CD4-positive, alpha-beta T cell (primary cell): ENCODE data around the gene ST3GAL2. TPM values are rescaled to one million over a fixed set of nuclear protein-coding genes. Genes with fewer than 3 reads are reported as not detected.
"Not testable (repeated sequence)": the region's sequence is repeated elsewhere in the genome, so short reads cannot be mapped to it uniquely, and the experiment has no call there.

Experiments used
- ATAC-seq: fragments of 200-7000 bp; cut with Tn5 transposase; one replicate; pipeline ENCODE4 v1.10.0; 2022; ENCODE audit warnings: mild to moderate bottlenecking; ENCODE audit not compliant: poor library complexity
- CTCF ChIA-PET: fragments of 350-600 bp; sonication (Branson Sonifier 250); formaldehyde crosslinking; loops from one replicate; lab custom pipeline; 2021; ENCODE audit warnings: antibody characterized with exemption, inconsistent platforms; lab: Charles Lee
- POLR2A ChIA-PET: fragments of 350-600 bp; sonication (Branson Sonifier 250); formaldehyde crosslinking; loops from one replicate; lab custom pipeline; 2021; ENCODE audit warnings: antibody characterized with exemption, inconsistent platforms; lab: Charles Lee
- DNase-seq, 14 experiments: peaks; one replicate each; pipeline ENCODE4 v3.0.0-alpha.2; 2013 to 2020; ENCODE audit warnings: mixed read lengths in 2 of 14
- H3K27ac ChIP-seq, 2 donors: one replicate each; pipeline versions ENCODE4 v1.5.1 to v1.7.0; 2013; ENCODE audit warnings: low read length in 2 of 2, low read depth in 1 of 2, mild to moderate bottlenecking in 1 of 2
- H3K27me3 ChIP-seq, 2 experiments: 1 replicate in 1 of 2; 2 replicates in 1 of 2; pipeline versions ENCODE4 v1.6.1 to v1.7.0; 2013; ENCODE audit warnings: low read length in 2 of 2, control low read depth in 1 of 2, mild to moderate bottlenecking in 1 of 2, moderate library complexity in 1 of 2; ENCODE audit not compliant: insufficient read depth in 2 of 2, control insufficient read depth in 1 of 2
- H3K36me3 ChIP-seq: one replicate; pipeline ENCODE4 v1.6.1; 2013; ENCODE audit warnings: low read length, control low read depth; ENCODE audit not compliant: insufficient read depth
- H3K4me1 ChIP-seq: one replicate; pipeline ENCODE4 v1.6.1; 2013; ENCODE audit warnings: low read length, control low read depth; ENCODE audit not compliant: insufficient read depth
- H3K4me3 ChIP-seq: one replicate; pipeline ENCODE4 v1.5.1; 2013; ENCODE audit warnings: mild to moderate bottlenecking, low read length, moderate library complexity
- H3K9me3 ChIP-seq, 2 experiments: 1 replicate in 1 of 2; 2 replicates in 1 of 2; pipeline versions ENCODE4 v1.6.1 to v1.7.0; 2013; ENCODE audit warnings: low read length in 2 of 2, mild to moderate bottlenecking in 2 of 2, control low read depth in 1 of 2, moderate library complexity in 1 of 2; ENCODE audit not compliant: control insufficient read depth in 1 of 2, insufficient read depth in 1 of 2
- H3K27ac Mint-ChIP-seq: one replicate; pipeline ENCODE4 v1.8.0; 2020; ENCODE audit warnings: mixed read lengths
- H3K27me3 Mint-ChIP-seq: one replicate; pipeline ENCODE4 v1.8.0; 2021; ENCODE audit warnings: mixed read lengths
- H3K36me3 Mint-ChIP-seq: one replicate; pipeline ENCODE4 v1.8.0; 2021; ENCODE audit warnings: low read depth, mixed read lengths
- H3K4me1 Mint-ChIP-seq: one replicate; pipeline ENCODE4 v1.8.0; 2021; ENCODE audit warnings: low read depth, mixed read lengths
- H3K4me3 Mint-ChIP-seq: one replicate; pipeline ENCODE4 v1.8.0; 2020; ENCODE audit warnings: mild to moderate bottlenecking, mixed read lengths
- H3K9me3 Mint-ChIP-seq: one replicate; pipeline ENCODE4 v1.8.0; 2020; ENCODE audit warnings: mixed read lengths
- CTCF ChIP-seq: fragments of 200-600 bp; IDR thresholded peaks from one replicate; pipeline ENCODE4 v1.8.0; 2022; ENCODE audit warnings: antibody characterized with exemption, mild to moderate bottlenecking
- intact Hi-C, 2 experiments: fragments of 100-400 bp; cut with DNase I in 1 of 2; cut with micrococcal nuclease in 1 of 2; formaldehyde crosslinking; loops; one replicate each; pipeline versions ENCODE4 v1.15.1 to v1.9.0; 2023 to 2025; cut with DNase I, micrococcal nuclease
- total RNA-seq, 174 experiments: library from RNA in 2 of 174; stranded (reverse) in 2 of 174; gene quantifications; one replicate each; pipeline ENCODE4 v1.2.3 and lab custom pipeline; 2021 to 2026

The ST3GAL2 gene
- total RNA-seq, 2 experiments from 2014 or later, result 9.8 to 11.1 TPM

DNA sequence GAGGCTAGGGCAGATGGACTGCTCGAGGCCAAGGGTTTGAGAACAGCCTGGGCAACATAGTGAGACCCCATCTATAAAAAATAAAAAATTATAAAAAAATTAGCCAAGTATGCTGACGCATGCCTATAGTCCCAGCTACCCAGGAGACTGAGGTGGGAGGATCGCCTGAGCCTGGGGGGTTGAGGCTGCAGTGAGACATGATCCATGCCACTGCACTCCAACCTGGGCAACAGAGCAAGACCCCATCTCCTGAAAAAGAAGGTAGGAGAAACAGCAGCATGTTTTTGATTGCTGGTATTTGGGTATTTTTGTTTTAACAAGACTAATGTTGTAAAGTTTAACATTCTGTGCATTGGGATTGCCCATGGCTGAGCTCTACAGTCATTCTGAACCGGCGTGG lies 101.1 kb downstream of the ST3GAL2 start:
- H3K27me3 ChIP-seq, result no peaks in the 10 kb centered on the region
- ChIA-PET CTCF (no interaction called here), POLR2A (no interaction called here)
- no peak for ATAC-seq
- Mint-ChIP-seq H3K36me3 (peaks cover 29% of the 10 kb centered on the region), H3K27ac (no peak overlapping the region), H3K4me3 (no peak overlapping the region), H3K4me1 (no peaks in the 10 kb centered on the region), H3K27me3 (no peaks in the 10 kb centered on the region), H3K9me3 (no peaks in the 10 kb centered on the region)
- H3K9me3 ChIP-seq, result no peaks in the 10 kb centered on the region
- H3K27ac ChIP-seq, result no peak overlapping the region
- H3K36me3 ChIP-seq, result peaks cover 26% of the 10 kb centered on the region
- H3K4me3 ChIP-seq, result no peak overlapping the region
- no peak for TF ChIP-seq CTCF
- no peaks in the 10 kb centered on the region for H3K4me1 ChIP-seq
- intact Hi-C loops, result loop anchor here in 1 of 2 experiments (10.0 kb wide), 1 partner anchor 437 kb away; no protein-coding TSS in a partner anchor
- DNase-seq, result no peak

DNA sequence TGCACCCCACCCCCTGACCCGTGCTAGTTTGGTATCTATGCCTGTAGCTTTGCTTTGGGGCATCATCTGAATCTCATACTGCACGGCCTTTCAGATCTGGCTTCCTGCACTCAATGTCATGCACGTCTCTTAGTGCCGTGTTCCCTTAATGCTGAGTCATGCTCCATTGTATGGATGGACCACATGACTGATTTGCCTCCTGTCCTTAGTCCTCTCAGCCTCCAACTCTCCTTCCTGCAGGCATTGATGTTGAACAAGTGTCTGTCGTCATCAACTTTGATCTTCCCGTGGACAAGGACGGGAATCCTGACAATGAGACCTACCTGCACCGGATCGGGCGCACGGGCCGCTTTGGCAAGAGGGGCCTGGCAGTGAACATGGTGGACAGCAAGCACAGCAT lies 106.2 kb downstream of the ST3GAL2 start:
- H3K9me3 Mint-ChIP-seq, DNase-seq, H3K4me3 Mint-ChIP-seq, H3K27me3 ChIP-seq, H3K9me3 ChIP-seq, H3K4me1 Mint-ChIP-seq, ATAC-seq, H3K27ac Mint-ChIP-seq, H3K4me3 ChIP-seq, H3K27ac ChIP-seq, H3K4me1 ChIP-seq, H3K27me3 Mint-ChIP-seq, CTCF ChIA-PET: not testable (repeated sequence)
- intact Hi-C loops, result loop anchor here in 1 of 2 experiments (10.0 kb wide), 1 partner anchor 442 kb away; no protein-coding TSS in a partner anchor
- H3K36me3 Mint-ChIP-seq, result peaks cover 66% of the 10 kb centered on the region
- POLR2A ChIA-PET, result interaction anchor here (2.5 kb wide), 1 partner anchor 14 kb away, joined by 11 read pairs; the partner anchor contains the start of gene DDX19A
- H3K36me3 ChIP-seq, result peaks cover 53% of the 10 kb centered on the region

GRCh38 chr16:70331588-70332358 lies 107.1 kb downstream of the ST3GAL2 start:
- no peaks in the 10 kb centered on the region for H3K27me3 Mint-ChIP-seq
- H3K9me3 Mint-ChIP-seq, result no peaks in the 10 kb centered on the region
- Histone ChIP-seq H3K36me3 (peaks cover 53% of the 10 kb centered on the region), H3K27ac (no peak overlapping the region), H3K9me3 (no peaks in the 10 kb centered on the region), H3K4me1 (no peaks in the 10 kb centered on the region), H3K4me3 (no peak overlapping the region), H3K27me3 (no peaks in the 10 kb centered on the region)
- H3K4me1 Mint-ChIP-seq, result no peaks in the 10 kb centered on the region
- CTCF ChIA-PET, result interaction anchor here (1.2 kb wide), 1 partner anchor 10 kb away, joined by 3 read pairs; no protein-coding TSS in a partner anchor
- intact Hi-C loops, result loop anchor here in 1 of 2 experiments (2.0 to 10.0 kb wide), 2 partner anchors 321 to 443 kb away; no protein-coding TSS in a partner anchor
- TF ChIP-seq CTCF, result peak; percentile 58
- DNase-seq, result peak in 7 of 14 experiments; percentile 5 to 33 (median 15)
- ATAC-seq, result peak; percentile 68
- no peak overlapping the region for H3K27ac Mint-ChIP-seq
- POLR2A ChIA-PET, result interaction anchor here (2.5 kb wide), 1 partner anchor 15 kb away, joined by 11 read pairs; the partner anchor contains the start of gene DDX19A
- H3K4me3 Mint-ChIP-seq, result no peak overlapping the region
- peaks cover 66% of the 10 kb centered on the region for H3K36me3 Mint-ChIP-seq
